Naive thymus-derived CD4-positive, alpha-beta T cell (primary cell): ENCODE results near the gene MGA. TPM values are rescaled to one million over a fixed set of nuclear protein-coding genes. Genes with fewer than 3 reads are reported as not detected.

Experiments
- ATAC-seq: fragments of 150-1000 bp; cut with Tn5 transposase; 2 replicates; pipeline ENCODE4 v1.10.0; 2021; ENCODE audit warnings: mild to moderate bottlenecking, moderate library complexity
- CTCF ChIA-PET: fragments of 350-600 bp; sonication (Branson Sonifier 250); formaldehyde crosslinking; loops from one replicate; lab custom pipeline; 2021; ENCODE audit warnings: antibody characterized with exemption; lab: Charles Lee
- POLR2A ChIA-PET: fragments of 350-600 bp; sonication (Branson Sonifier 250); formaldehyde crosslinking; loops from one replicate; lab custom pipeline; 2021; ENCODE audit warnings: antibody characterized with exemption, inconsistent platforms; lab: Charles Lee
- DNase-seq, 9 donors: peaks; one replicate each; pipeline versions ENCODE4 v3.0.0 to v3.0.0-alpha.2; 2020 to 2022; ENCODE audit warnings: mixed read lengths in 1 of 9
- H3K27ac ChIP-seq: one replicate; pipeline ENCODE4 v1.7.0; 2013; ENCODE audit warnings: mild to moderate bottlenecking, low read depth, low read length, moderate library complexity
- H3K27me3 ChIP-seq, 2 donors: one replicate each; pipeline ENCODE4 v1.7.0; 2013; ENCODE audit warnings: low read length in 2 of 2, mild to moderate bottlenecking in 2 of 2, moderate library complexity in 2 of 2; ENCODE audit not compliant: control insufficient read depth in 2 of 2, insufficient read depth in 2 of 2
- H3K36me3 ChIP-seq, 3 experiments: 1 replicate in 2 of 3; 2 replicates in 1 of 3; pipeline ENCODE4 v1.7.0; 2013; ENCODE audit warnings: low read length in 3 of 3, mild to moderate bottlenecking in 3 of 3, moderate library complexity in 1 of 3; ENCODE audit not compliant: insufficient read depth in 3 of 3, control insufficient read depth in 2 of 3
- H3K4me1 ChIP-seq, 2 donors: one replicate each; pipeline ENCODE4 v1.7.0; 2013; ENCODE audit warnings: low read length in 2 of 2, mild to moderate bottlenecking in 2 of 2, moderate library complexity in 1 of 2; ENCODE audit not compliant: control insufficient read depth in 2 of 2, insufficient read depth in 2 of 2
- H3K4me3 ChIP-seq: 2 replicates; pipeline ENCODE4 v1.7.0; 2013; ENCODE audit warnings: mild to moderate bottlenecking, low read length
- H3K9me3 ChIP-seq, 3 experiments: 1 replicate in 2 of 3; 2 replicates in 1 of 3; pipeline ENCODE4 v1.7.0; 2013; ENCODE audit warnings: low read length in 3 of 3; ENCODE audit not compliant: control insufficient read depth in 2 of 3
- H3K27ac Mint-ChIP-seq, 9 donors: one replicate each; pipeline ENCODE4 v1.8.0; 2020 to 2022; ENCODE audit warnings: mixed read lengths in 9 of 9, mild to moderate bottlenecking in 8 of 9, moderate library complexity in 5 of 9, inconsistent platforms in 2 of 9
- H3K27me3 Mint-ChIP-seq, 5 donors: one replicate each; pipeline ENCODE4 v1.8.0; 2021 to 2022; ENCODE audit warnings: mixed read lengths in 5 of 5, mild to moderate bottlenecking in 1 of 5
- H3K36me3 Mint-ChIP-seq, 5 donors: one replicate each; pipeline ENCODE4 v1.8.0; 2020 to 2022; ENCODE audit warnings: mixed read lengths in 5 of 5, mild to moderate bottlenecking in 3 of 5, inconsistent platforms in 1 of 5
- H3K4me1 Mint-ChIP-seq, 7 donors: one replicate each; pipeline ENCODE4 v1.8.0; 2020 to 2022; ENCODE audit warnings: mixed read lengths in 7 of 7, mild to moderate bottlenecking in 3 of 7, inconsistent platforms in 1 of 7
- H3K4me3 Mint-ChIP-seq, 10 donors: one replicate each; pipeline ENCODE4 v1.8.0; 2020 to 2022; ENCODE audit warnings: mild to moderate bottlenecking in 10 of 10, mixed read lengths in 10 of 10, moderate library complexity in 6 of 10, inconsistent platforms in 2 of 10
- H3K9me3 Mint-ChIP-seq, 11 donors: one replicate each; pipeline ENCODE4 v1.8.0; 2020 to 2022; ENCODE audit warnings: mixed read lengths in 11 of 11, mild to moderate bottlenecking in 4 of 11, inconsistent platforms in 1 of 11, moderate library complexity in 1 of 11
- intact Hi-C, 2 donors: fragments of 100-400 bp; cut with micrococcal nuclease; formaldehyde crosslinking; loops; one replicate each; pipeline ENCODE4 v1.15.1; 2023
- polyA plus RNA-seq, 2 donors: library from polyadenylated mRNA; unstranded; fragments of 300-500 nt; fragmentation: Illumina TruSeq; gene quantifications; one replicate each; pipeline ENCODE4 v1.2.3, GENCODE V29; 2021
- total RNA-seq, 6 experiments: library from RNA in 5 of 6; stranded (reverse) in 5 of 6; gene quantifications; 1 replicate in 5 of 6; 2 replicates in 1 of 6; pipeline ENCODE4 v1.2.3 and lab custom pipeline; 2021 to 2026

Gene MGA
- total and polyA plus RNA-seq, 7 experiments from 2014 or later: 12.7 to 73.8 (median 46.9) TPM

GRCh38 chr15:41780266-41780665 is 120.1 kb downstream of the MGA start:
- intact Hi-C loops: no loop called here
- Mint-ChIP-seq H3K4me3 (peak overlapping the region in 2 of 10 donors; percentile 14 to 42), H3K27ac (peak overlapping the region in 3 of 9 donors; percentile 22 to 71 (median 56)), H3K4me1 (peaks cover 38 to 75% (median 72%) of the 10 kb centered on the region in 7 donors), H3K9me3 (no peaks in the 10 kb centered on the region), H3K27me3 (no peaks in the 10 kb centered on the region), H3K36me3 (peaks cover 0 to 25% (median 8%) of the 10 kb centered on the region in 5 donors)
- CTCF ChIA-PET: interaction anchor here (0.5 to 1.4 kb wide), 4 partner anchors 9 to 94 kb away, joined by 3 to 9 read pairs (median 3); no protein-coding TSS in a partner anchor
- peaks cover 21 to 22% of the 10 kb centered on the region in 2 donors for H3K4me1 ChIP-seq
- no peak overlapping the region for H3K27ac ChIP-seq
- no peak overlapping the region for H3K4me3 ChIP-seq
- POLR2A ChIA-PET: interaction anchor here (1.5 kb wide), 1 partner anchor 9 kb away, joined by 4 read pairs; no protein-coding TSS in a partner anchor
- no peaks in the 10 kb centered on the region for H3K9me3 ChIP-seq
- no peak for DNase-seq
- H3K36me3 ChIP-seq: no peaks in the 10 kb centered on the region
- H3K27me3 ChIP-seq: no peaks in the 10 kb centered on the region
- ATAC-seq: no peak

- Histone ChIP-seq H3K4me3 (no peak overlapping the region), H3K27ac (no peak overlapping the region), H3K9me3 (no peaks in the 10 kb centered on the region), H3K4me1 (peaks cover 16 to 18% of the 10 kb centered on the region in 2 donors), H3K36me3 (no peaks in the 10 kb centered on the region), H3K27me3 (no peaks in the 10 kb centered on the region)
- ChIA-PET POLR2A (no interaction called here), CTCF (interaction anchor here (1.0 to 1.4 kb wide), 3 partner anchors 30 to 93 kb away, joined by 3 to 9 read pairs (median 3); no protein-coding TSS in a partner anchor)
- intact Hi-C loops: no loop called here
- H3K27ac Mint-ChIP-seq: no peak overlapping the region
- H3K27me3 Mint-ChIP-seq: no peaks in the 10 kb centered on the region
- no peaks in the 10 kb centered on the region for H3K9me3 Mint-ChIP-seq
- DNase-seq: no peak
- no peak overlapping the region for H3K4me3 Mint-ChIP-seq
- H3K4me1 Mint-ChIP-seq: peaks cover 39 to 70% (median 68%) of the 10 kb centered on the region in 7 donors
- peaks cover 0 to 26% (median 8%) of the 10 kb centered on the region in 5 donors for H3K36me3 Mint-ChIP-seq
- ATAC-seq: no peak
Observed at GRCh38 chr15:41780727-41781126, 120.5 kb downstream of the MGA start.

- Histone ChIP-seq H3K4me1 (peaks cover 5 to 9% of the 10 kb centered on the region in 2 donors), H3K27ac (no peak overlapping the region), H3K4me3 (no peak overlapping the region), H3K36me3 (no peaks in the 10 kb centered on the region), H3K27me3 (no peaks in the 10 kb centered on the region), H3K9me3 (no peaks in the 10 kb centered on the region)
- H3K27ac Mint-ChIP-seq: no peak overlapping the region
- peaks cover 0 to 26% (median 8%) of the 10 kb centered on the region in 5 donors for H3K36me3 Mint-ChIP-seq
- no peaks in the 10 kb centered on the region for H3K9me3 Mint-ChIP-seq
- intact Hi-C loops: no loop called here
- no peak for DNase-seq
- ChIA-PET CTCF (interaction anchor here (2.4 kb wide), 1 partner anchor 9 kb away, joined by 17 read pairs; the partner anchor contains the start of gene MAPKBP1), POLR2A (interaction anchor here (2.8 kb wide), 1 partner anchor 8 kb away, joined by 11 read pairs; the partner anchor contains the start of gene MAPKBP1)
- no peak overlapping the region for H3K4me3 Mint-ChIP-seq
- peaks cover 24 to 52% (median 50%) of the 10 kb centered on the region in 7 donors for H3K4me1 Mint-ChIP-seq
- ATAC-seq: no peak
- no peaks in the 10 kb centered on the region for H3K27me3 Mint-ChIP-seq
Observed at GRCh38 chr15:41782371-41783282, 122.4 kb downstream of the MGA start.

GRCh38 chr15:41783296-41783695 is 123.1 kb downstream of the MGA start:
- Histone ChIP-seq H3K27me3 (no peaks in the 10 kb centered on the region), H3K4me3 (no peak overlapping the region), H3K27ac (no peak overlapping the region), H3K9me3 (no peaks in the 10 kb centered on the region), H3K4me1 (peaks cover 4 to 5% of the 10 kb centered on the region in 2 donors), H3K36me3 (no peaks in the 10 kb centered on the region)
- intact Hi-C loops: no loop called here
- no peaks in the 10 kb centered on the region for H3K27me3 Mint-ChIP-seq
- DNase-seq (no peak), ATAC-seq (no peak)
- peaks cover 20 to 48% (median 46%) of the 10 kb centered on the region in 7 donors for H3K4me1 Mint-ChIP-seq
- CTCF ChIA-PET: interaction anchor here (2.4 kb wide), 1 partner anchor 9 kb away, joined by 17 read pairs; the partner anchor contains the start of gene MAPKBP1
- no peak overlapping the region for H3K4me3 Mint-ChIP-seq
- POLR2A ChIA-PET: interaction anchor here (2.8 kb wide), 1 partner anchor 9 kb away, joined by 11 read pairs; the partner anchor contains the start of gene MAPKBP1
- H3K27ac Mint-ChIP-seq: no peak overlapping the region
- no peaks in the 10 kb centered on the region for H3K9me3 Mint-ChIP-seq
- peaks cover 0 to 26% (median 8%) of the 10 kb centered on the region in 5 donors for H3K36me3 Mint-ChIP-seq

- Mint-ChIP-seq H3K9me3 (no peaks in the 10 kb centered on the region), H3K27me3 (no peaks in the 10 kb centered on the region), H3K4me3 (peak overlapping the region in 1 of 10 donors; percentile 24), H3K36me3 (peaks cover 0 to 10% (median 3%) of the 10 kb centered on the region in 5 donors), H3K4me1 (peaks cover 39 to 53% (median 48%) of the 10 kb centered on the region in 7 donors), H3K27ac (peak overlapping the region in 1 of 9 donors; percentile 48)
- no peaks in the 10 kb centered on the region for H3K9me3 ChIP-seq
- H3K4me1 ChIP-seq: peaks cover 8 to 10% of the 10 kb centered on the region in 2 donors
- H3K27ac ChIP-seq: no peak overlapping the region
- ChIA-PET POLR2A (interaction anchor here (0.9 to 1.6 kb wide), 3 partner anchors 9 to 14 kb away, joined by 4 read pairs; partner anchors contain the start of gene MAPKBP1), CTCF (interaction anchor here (2.6 kb wide), 1 partner anchor 15 kb away, joined by 10 read pairs; the partner anchor contains the start of gene MAPKBP1)
- ATAC-seq (no peak), DNase-seq (no peak)
- intact Hi-C loops: no loop called here
- H3K27me3 ChIP-seq: no peaks in the 10 kb centered on the region
- no peaks in the 10 kb centered on the region for H3K36me3 ChIP-seq
- no peak overlapping the region for H3K4me3 ChIP-seq
Observed at GRCh38 chr15:41788262-41788661, 128.1 kb downstream of the MGA start.

GRCh38 chr15:41789236-41789635 is 129.0 kb downstream of the MGA start:
- ATAC-seq (no peak), DNase-seq (no peak)
- intact Hi-C loops: no loop called here
- H3K27ac ChIP-seq: no peak overlapping the region
- no peaks in the 10 kb centered on the region for H3K27me3 ChIP-seq
- peaks cover 0 to 5% (median 0%) of the 10 kb centered on the region in 5 donors for H3K36me3 Mint-ChIP-seq
- no peak overlapping the region for H3K4me3 ChIP-seq
- ChIA-PET POLR2A (interaction anchor here (0.9 to 1.6 kb wide), 2 partner anchors 10 to 15 kb away, joined by 4 read pairs; partner anchors contain the start of gene MAPKBP1), CTCF (interaction anchor here (2.6 kb wide), 1 partner anchor 16 kb away, joined by 10 read pairs; the partner anchor contains the start of gene MAPKBP1)
- H3K4me1 Mint-ChIP-seq: peaks cover 39 to 60% (median 47%) of the 10 kb centered on the region in 7 donors
- no peaks in the 10 kb centered on the region for H3K9me3 Mint-ChIP-seq
- H3K4me3 Mint-ChIP-seq: no peak overlapping the region
- H3K27ac Mint-ChIP-seq: peak overlapping the region in 2 of 9 donors; percentile 56 to 74
- no peaks in the 10 kb centered on the region for H3K9me3 ChIP-seq
- peaks cover 8 to 10% of the 10 kb centered on the region in 2 donors for H3K4me1 ChIP-seq
- no peaks in the 10 kb centered on the region for H3K27me3 Mint-ChIP-seq
- H3K36me3 ChIP-seq: no peaks in the 10 kb centered on the region
